B cell (primary cell): Measurements from ENCODE around the gene RILPL1. TPM values are rescaled to one million over a fixed set of nuclear protein-coding genes. Genes with fewer than 3 reads are reported as not detected.

ENCODE experiments used
- ATAC-seq: fragments of 200-7000 bp; cut with Tn5 transposase; one replicate; pipeline ENCODE4 v1.10.0; 2021; ENCODE audit warnings: low read depth, mild to moderate bottlenecking, moderate number of reproducible peaks, moderate library complexity
- CTCF ChIA-PET: fragments of 350-600 bp; sonication (Branson Sonifier 250); formaldehyde crosslinking; loops from one replicate; lab custom pipeline; 2021; ENCODE audit warnings: antibody characterized with exemption, inconsistent platforms; lab: Charles Lee
- POLR2A ChIA-PET: fragments of 350-600 bp; sonication (Branson Sonifier 250); formaldehyde crosslinking; loops from one replicate; lab custom pipeline; 2021; ENCODE audit warnings: antibody characterized with exemption; lab: Charles Lee
- DNase-seq: peaks from one replicate; pipeline ENCODE4 v3.0.0; 2013
- H2AFZ ChIP-seq: 2 replicates; pipeline ENCODE4 v1.6.1; 2012; ENCODE audit warnings: mild to moderate bottlenecking, low read depth, low read length; ENCODE audit not compliant: insufficient read depth, poor library complexity, severe bottlenecking
- H3K27ac ChIP-seq, 2 donors: 1 replicate in 1 of 2; 2 replicates in 1 of 2; pipeline ENCODE4 v1.5.1; 2012 to 2013; ENCODE audit warnings: low read length in 2 of 2, mild to moderate bottlenecking in 2 of 2, moderate library complexity in 1 of 2
- H3K27me3 ChIP-seq, 4 experiments: fragments of 200-600 bp in 1 of 4; sonication (generic) in 1 of 4; replicated peaks in 1 of 4; 1 replicate in 2 of 4; 2 replicates in 2 of 4; pipeline versions ENCODE4 v1.6.1 to v1.7.0; 2013 to 2016; ENCODE audit warnings: low read length in 3 of 4, mild to moderate bottlenecking in 2 of 4, mixed read lengths in 1 of 4, moderate library complexity in 1 of 4; ENCODE audit not compliant: insufficient read depth in 4 of 4, control insufficient read depth in 3 of 4; ENCODE audit errors: control extremely low read depth in 1 of 4
- H3K36me3 ChIP-seq, 2 experiments: replicated peaks in 1 of 2; 1 replicate in 1 of 2; 2 replicates in 1 of 2; pipeline versions ENCODE4 v1.6.1 to v1.7.1; 2013; ENCODE audit warnings: low read length in 1 of 2; ENCODE audit not compliant: insufficient read depth in 2 of 2, control insufficient read depth in 1 of 2; ENCODE audit errors: control extremely low read depth in 1 of 2, extremely low read depth in 1 of 2
- H3K4me1 ChIP-seq, 2 donors: fragments of 200-600 bp in 1 of 2; sonication (generic) in 1 of 2; 1 replicate in 1 of 2; 2 replicates in 1 of 2; pipeline versions ENCODE4 v1.5.1 to v1.6.1; 2013 to 2017; ENCODE audit warnings: low read length in 2 of 2; ENCODE audit not compliant: control insufficient read depth in 2 of 2, insufficient read depth in 2 of 2
- H3K4me2 ChIP-seq: replicated peaks from 2 replicates; pipeline ENCODE3; 2012; ENCODE audit warnings: mild to moderate bottlenecking, low read depth, low read length; ENCODE audit not compliant: poor library complexity, severe bottlenecking
- H3K4me3 ChIP-seq, 5 experiments: fragments of 200-600 bp in 1 of 5; sonication (generic) in 1 of 5; 1 replicate in 3 of 5; 2 replicates in 2 of 5; pipeline versions ENCODE4 v1.5.1 to v1.7.0; 2011 to 2016; ENCODE audit warnings: low read length in 4 of 5, mild to moderate bottlenecking in 4 of 5, low read depth in 2 of 5, control low read depth in 1 of 5, moderate library complexity in 1 of 5; ENCODE audit not compliant: insufficient read depth in 1 of 5; ENCODE audit errors: control extremely low read depth in 1 of 5, extremely low read depth in 1 of 5
- H3K79me2 ChIP-seq: fragments of 200-600 bp; sonication (generic); one replicate; pipeline ENCODE4 v1.6.0; 2016; ENCODE audit warnings: low read length; ENCODE audit not compliant: control insufficient read depth, insufficient read depth
- H3K9ac ChIP-seq: fragments of 200-600 bp; sonication (generic); 2 replicates; pipeline ENCODE4 v1.6.1; 2017; ENCODE audit warnings: mild to moderate bottlenecking, low read length, moderate library complexity
- H3K9me3 ChIP-seq, 3 donors: one replicate each; pipeline versions ENCODE4 v1.6.1 to v1.7.1; 2013; ENCODE audit warnings: low read length in 2 of 3; ENCODE audit not compliant: control insufficient read depth in 2 of 3, insufficient read depth in 1 of 3; ENCODE audit errors: control extremely low read depth in 1 of 3
- H4K20me1 ChIP-seq: 2 replicates; pipeline ENCODE4 v1.6.0; 2012; ENCODE audit warnings: mild to moderate bottlenecking, low read length; ENCODE audit not compliant: insufficient read depth, control insufficient read depth, poor library complexity, severe bottlenecking
- H3K27ac Mint-ChIP-seq: one replicate; pipeline ENCODE4 v1.8.0; 2021; ENCODE audit warnings: mixed read lengths
- H3K27me3 Mint-ChIP-seq: one replicate; pipeline ENCODE4 v1.8.0; 2021; ENCODE audit warnings: mixed read lengths
- H3K4me1 Mint-ChIP-seq: one replicate; pipeline ENCODE4 v1.8.0; 2021; ENCODE audit warnings: mixed read lengths
- H3K4me3 Mint-ChIP-seq: one replicate; pipeline ENCODE4 v1.8.0; 2021; ENCODE audit warnings: mixed read lengths
- H3K9me3 Mint-ChIP-seq: one replicate; pipeline ENCODE4 v1.8.0; 2022; ENCODE audit warnings: mixed read lengths; ENCODE audit not compliant: insufficient read depth
- CTCF ChIP-seq: fragments of 200-600 bp; IDR thresholded peaks from one replicate; pipeline ENCODE4 v1.8.0; 2022; ENCODE audit warnings: antibody characterized with exemption, mild to moderate bottlenecking
- EZH2 ChIP-seq: IDR thresholded peaks from 2 replicates; pipeline ENCODE4 v1.6.1; 2012; ENCODE audit warnings: borderline replicate concordance, low read depth, mild to moderate bottlenecking, moderate library complexity, low read length; ENCODE audit not compliant: insufficient read depth, poor library complexity, severe bottlenecking
- WGBS: methylation state at CpG from one replicate; pipeline ENCODE4 v1.1.5; 2013; ENCODE audit warnings: missing lambda C conversion rate; ENCODE audit not compliant: insufficient coverage; 5-methylcytosine and 5-hydroxymethylcytosine counted together
- intact Hi-C: fragments of 100-400 bp; cut with micrococcal nuclease; formaldehyde crosslinking; loops from one replicate; pipeline ENCODE4 v1.10.0; 2022
- polyA plus RNA-seq: library from polyadenylated mRNA; depleted of rRNA; stranded (reverse); fragments of >200 nt; gene quantifications from 2 replicates; pipeline ENCODE4 v1.2.3, GENCODE V29; 2012
- total RNA-seq, 2 donors: library from RNA; stranded (reverse); fragments of 120-200 nt in 1 of 2; gene quantifications; 1 replicate in 1 of 2; 2 replicates in 1 of 2; pipeline versions ENCODE4 v1.2.3 to v1.2.4, GENCODE V29; 2013 to 2022

The RILPL1 gene
- total and polyA plus RNA-seq, 2 donors (not counting 1 experiment from before 2014, with no cell fraction given) = 2.6 to 2.8 TPM

GRCh38 chr12:123427036-123427769 is 106.3 kb downstream of the RILPL1 start:
- Histone ChIP-seq H3K27me3 (no peaks in the 10 kb centered on the region), H3K9me3 (peaks cover 0 to 4% (median 0%) of the 10 kb centered on the region in 3 donors), H2AFZ (no peak overlapping the region), H3K9ac (no peak overlapping the region), H4K20me1 (no peaks in the 10 kb centered on the region), H3K27ac (peak overlapping the region; percentile 67 to 76), H3K36me3 (peaks cover 6 to 26% of the 10 kb centered on the region in 2 experiments), H3K79me2 (peaks cover 30% of the 10 kb centered on the region), H3K4me1 (peaks cover 23 to 29% of the 10 kb centered on the region in 2 donors), H3K4me2 (peak overlapping the region; percentile 52), H3K4me3 (no peak overlapping the region)
- intact Hi-C loops = loop anchor here (1.0 to 10.0 kb wide), 7 partner anchors 9 to 655 kb away; partner anchors contain the start of genes CCDC62, HIP1R, RILPL2 and SBNO1
- Mint-ChIP-seq H3K27me3 (no peaks in the 10 kb centered on the region), H3K4me1 (peaks cover 36% of the 10 kb centered on the region), H3K4me3 (peak overlapping the region; percentile 74), H3K9me3 (no peaks in the 10 kb centered on the region), H3K27ac (peak overlapping the region; percentile 95)
- WGBS = 39% methylated on average over 7 of the region's 8 CpGs
- ATAC-seq = peak; percentile 95
- ChIA-PET POLR2A (interaction anchor here (0.5 to 2.6 kb wide), 12 partner anchors 9 to 156 kb away, joined by 3 to 28 read pairs (median 6); partner anchors contain the start of genes RILPL2, SBNO1 and SNRNP35), CTCF (interaction anchor here (0.6 to 2.6 kb wide), 12 partner anchors 9 to 176 kb away, joined by 3 to 16 read pairs (median 4); partner anchors contain the start of genes RILPL2, SBNO1 and SNRNP35)
- TF ChIP-seq EZH2 = no peak
- no peak for TF ChIP-seq CTCF
- DNase-seq = peak; percentile 94
